ENCODE measurements around the gene SBF2.
A peak's percentile ranks its signal among the peaks of the same experiment; 100 is the strongest.

The SBF2 gene

GRCh38 chr11:10293423-10294289 is at the start of gene SBF2:
SBF2 (minus strand) TSS chr11:10294219; CDS start chr11:10294069, 150 bp downstream.
- DNase-seq, result peak; percentile 65 to 76

- no peak for DNase-seq
Measured at GRCh38 chr11:10338287-10338686, 44.3 kb upstream of the SBF2 start.

GRCh38 chr11:10333490-10333889 is 39.5 kb upstream of the SBF2 start:
- no peak for DNase-seq

DNA sequence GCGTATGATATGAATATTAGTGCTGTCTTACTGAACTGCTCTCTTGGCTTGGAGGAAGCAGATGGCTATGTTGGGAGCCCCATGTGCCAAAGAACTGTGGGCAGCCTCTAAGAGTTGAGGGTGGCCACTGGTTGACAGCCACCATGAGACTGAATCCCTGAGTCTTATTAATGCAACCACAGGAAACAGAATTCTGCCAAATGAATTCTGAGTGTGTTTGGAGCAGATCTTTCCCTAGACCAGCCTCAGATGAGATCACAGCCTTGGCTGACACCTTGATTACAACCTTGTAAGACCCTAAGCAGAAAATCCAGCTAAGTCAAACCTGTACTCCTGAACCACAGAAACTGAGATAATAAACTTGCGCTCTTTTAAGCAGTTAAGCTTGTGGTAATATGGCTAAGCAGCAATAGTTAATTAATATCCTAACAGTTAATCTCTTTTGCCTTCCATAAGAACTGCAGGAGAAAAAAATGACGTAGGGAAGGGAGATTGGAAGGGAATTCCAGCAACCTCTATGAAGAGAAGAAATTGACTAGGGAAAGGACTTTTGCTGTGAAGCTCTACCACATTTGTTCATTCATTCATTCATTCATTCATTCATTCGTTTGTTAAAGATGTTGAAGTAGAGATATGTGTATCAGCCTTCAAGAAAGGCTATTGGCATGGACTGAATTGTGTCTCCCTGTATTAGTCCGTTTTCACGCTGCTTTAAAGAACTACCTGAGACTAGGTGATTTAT is 37.7 kb upstream of the SBF2 start:
- no peak for DNase-seq

DNA sequence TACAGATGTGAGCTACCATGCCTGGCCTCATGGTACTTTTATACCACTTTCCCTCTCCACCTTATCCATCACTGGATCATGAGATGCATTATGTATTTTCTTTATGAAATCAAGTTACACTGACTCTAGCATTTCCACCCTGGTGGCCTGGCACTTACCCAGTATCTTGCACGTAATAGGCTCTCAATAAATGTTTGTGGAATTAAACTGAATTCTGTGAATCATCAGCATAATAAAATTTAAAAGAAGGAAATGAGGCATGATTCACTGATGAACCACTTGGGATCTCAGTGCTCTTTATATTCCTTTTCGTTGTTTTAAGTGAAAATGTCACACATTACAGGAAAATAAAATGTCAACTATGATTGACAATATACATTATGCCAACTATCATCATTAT is 35.9 kb upstream of the SBF2 start:
- DNase-seq, result no peak

GRCh38 chr11:10329356-10329755 is 35.3 kb upstream of the SBF2 start:
- no peak for DNase-seq

DNA sequence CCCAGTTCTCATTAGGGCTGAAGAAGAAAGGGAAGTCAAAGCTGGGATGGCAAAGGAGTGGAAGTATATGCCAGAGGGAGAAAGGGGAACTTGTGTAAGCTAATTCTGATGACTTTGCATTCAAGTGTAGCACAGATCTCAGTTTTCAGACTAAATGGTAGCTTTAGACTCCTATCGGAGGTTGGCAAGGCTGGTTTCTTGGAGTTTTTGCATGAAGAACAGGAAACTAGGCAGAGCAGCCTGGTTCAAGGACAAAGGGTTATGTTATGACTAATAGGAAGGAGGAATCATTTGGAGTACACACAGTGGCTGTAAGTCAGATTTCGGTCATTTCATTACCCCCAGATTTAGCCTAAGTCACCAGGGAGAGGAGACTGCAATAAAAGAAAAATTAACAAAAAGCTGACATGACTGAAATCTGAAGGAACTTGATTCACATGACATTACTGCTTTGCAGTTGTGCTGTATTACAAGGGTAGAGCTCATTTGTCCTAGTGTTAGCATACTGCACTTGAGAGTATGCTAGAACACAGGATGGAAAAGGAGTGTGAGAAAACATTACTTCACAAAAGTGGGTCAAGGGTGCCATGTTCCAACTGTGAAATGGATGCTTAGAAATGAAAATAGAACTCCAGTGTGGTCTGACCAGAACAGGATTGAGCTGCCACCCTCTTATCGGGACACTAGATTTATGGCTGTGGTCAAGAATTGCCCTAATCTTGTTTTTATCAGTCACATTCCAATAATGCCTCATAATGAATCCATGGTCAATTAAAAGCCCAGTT is 34.5 kb upstream of the SBF2 start:
- no peak for DNase-seq

DNA sequence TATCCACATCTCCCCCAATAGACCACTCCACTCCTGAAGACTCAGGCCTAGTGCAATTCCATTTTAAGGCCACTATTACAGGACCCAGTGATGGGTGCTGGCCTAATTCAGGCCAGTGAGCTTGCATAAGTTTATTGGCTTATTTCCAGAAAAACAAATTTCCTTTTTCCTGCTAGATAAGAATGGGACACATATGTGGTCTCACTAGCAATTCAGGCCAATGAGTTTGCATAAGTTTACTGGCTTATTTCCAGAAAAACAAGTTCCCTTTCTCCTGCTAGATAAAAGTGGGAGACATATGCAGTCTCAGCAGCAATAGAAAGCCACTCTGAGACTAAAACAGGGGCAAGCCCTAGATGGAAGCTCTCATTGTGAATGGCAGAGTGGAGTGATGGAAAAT is 33.2 kb upstream of the SBF2 start:
- no peak for DNase-seq

GRCh38 chr11:10326012-10326964 is 32.3 kb upstream of the SBF2 start:
- no peak for DNase-seq

DNA sequence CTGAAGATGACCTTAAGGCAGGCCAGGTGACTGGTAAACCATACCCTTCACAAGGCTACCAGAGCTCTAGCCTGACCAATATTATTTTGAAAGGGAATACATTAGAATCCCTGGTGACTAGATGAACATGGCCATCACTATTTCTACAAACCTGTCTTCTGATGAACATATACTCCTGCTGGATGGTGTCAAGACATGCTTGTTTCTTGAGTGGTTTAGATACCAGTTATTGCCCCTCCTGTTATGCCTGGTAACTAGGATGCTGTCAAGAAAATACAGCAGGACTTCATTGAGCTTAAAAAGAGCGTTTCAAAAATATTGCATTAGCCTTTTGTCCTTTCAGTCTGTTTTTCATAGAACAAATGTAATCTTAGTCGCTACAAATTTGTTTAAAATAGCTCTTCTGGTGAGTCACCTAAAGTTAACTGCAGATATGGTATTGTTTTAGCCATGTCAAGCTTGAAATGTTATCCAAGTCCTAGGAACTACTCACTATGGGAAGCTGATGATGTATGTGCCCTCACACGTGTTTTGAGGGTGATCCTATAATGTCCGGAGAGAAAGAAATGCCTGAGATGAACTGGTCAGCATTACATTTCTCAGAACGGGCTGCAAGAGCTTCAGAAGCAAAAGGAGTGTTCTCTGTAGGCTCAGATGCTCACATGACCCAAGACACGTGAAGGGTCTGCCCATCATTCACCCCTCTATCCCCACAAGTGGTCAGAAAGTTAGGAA is 31.4 kb upstream of the SBF2 start:
- DNase-seq, result no peak

GRCh38 chr11:10324474-10324873 is 30.5 kb upstream of the SBF2 start:
- DNase-seq, result no peak

- no peak for DNase-seq
Measured at GRCh38 chr11:10323793-10324170, 29.8 kb upstream of the SBF2 start.

GRCh38 chr11:10322830-10323792 is 29.1 kb upstream of the SBF2 start:
- DNase-seq, result peak; percentile 37 to 44

GRCh38 chr11:10322401-10322800 is 28.4 kb upstream of the SBF2 start:
- no peak for DNase-seq

DNA sequence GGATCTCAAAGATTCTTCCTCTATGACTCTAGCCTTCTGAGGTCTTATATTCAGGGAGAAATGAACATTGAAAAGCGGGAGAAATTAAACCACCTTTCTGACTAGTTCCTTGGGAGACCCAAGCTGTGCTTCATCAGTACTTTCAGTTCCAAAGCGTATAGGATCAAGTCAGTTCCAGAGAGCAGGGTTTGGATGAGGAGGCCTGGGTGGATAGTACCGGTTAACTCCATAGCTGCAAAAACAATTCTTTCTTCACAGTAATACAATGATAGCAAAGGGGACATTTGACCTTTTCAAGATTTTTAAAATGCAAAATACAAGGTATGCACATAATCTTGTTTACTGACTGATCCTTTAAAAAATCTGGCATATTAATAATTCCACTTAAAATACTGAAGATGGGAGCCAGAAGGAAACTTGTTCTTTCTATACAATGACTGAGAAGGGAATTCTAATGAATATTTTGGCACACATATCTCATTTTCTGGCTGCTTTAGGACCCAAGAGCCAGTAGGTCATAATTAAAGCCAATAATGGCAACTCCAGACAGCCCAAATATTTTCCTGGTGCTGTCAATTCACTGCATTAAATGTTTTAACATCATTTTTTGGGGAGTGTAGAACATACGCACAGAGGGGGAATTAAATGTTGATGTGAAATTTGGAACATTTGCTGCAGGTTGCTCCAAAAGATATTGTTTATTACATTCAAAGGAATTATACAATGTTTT is 26.9 kb upstream of the SBF2 start:
- no peak for DNase-seq

DNA sequence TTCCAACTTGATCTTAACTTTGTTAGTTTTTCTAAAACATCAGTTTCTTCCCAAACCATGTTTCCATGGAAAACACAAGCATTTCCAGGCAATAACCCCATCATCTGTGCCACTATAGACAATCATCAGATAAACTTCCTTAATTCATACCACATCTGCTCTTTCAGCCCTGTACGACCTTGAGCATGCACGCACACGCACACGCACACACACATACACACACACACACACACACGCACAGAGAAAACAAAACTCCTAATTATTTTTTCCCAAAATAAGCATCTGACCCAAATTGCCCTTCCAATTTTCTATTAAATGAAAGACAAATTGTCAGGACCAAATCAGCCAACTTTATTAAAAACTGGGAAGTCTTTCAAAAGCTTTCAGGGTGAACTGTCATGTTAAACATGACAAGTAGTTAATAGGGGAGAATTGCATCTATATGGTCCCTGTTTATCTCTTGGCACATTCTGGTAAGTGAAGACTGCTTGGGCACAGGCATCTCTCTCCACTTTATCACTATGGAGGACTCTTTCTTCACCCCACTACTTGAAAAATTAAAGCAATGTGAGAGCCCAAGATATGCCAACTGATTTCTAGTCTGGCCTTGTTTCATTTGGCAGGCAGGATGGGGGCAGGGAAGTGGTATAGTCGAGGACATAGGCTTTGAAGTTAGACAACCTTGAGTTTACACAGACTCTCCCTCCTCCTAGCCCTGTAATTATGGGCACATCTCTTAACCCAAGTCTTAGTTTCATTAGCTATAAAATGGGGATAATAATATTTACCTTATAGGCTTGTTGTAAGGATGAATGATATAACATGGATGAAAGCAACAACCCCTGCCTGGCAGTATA is 25.9 kb upstream of the SBF2 start:
- DNase-seq, result no peak

DNA sequence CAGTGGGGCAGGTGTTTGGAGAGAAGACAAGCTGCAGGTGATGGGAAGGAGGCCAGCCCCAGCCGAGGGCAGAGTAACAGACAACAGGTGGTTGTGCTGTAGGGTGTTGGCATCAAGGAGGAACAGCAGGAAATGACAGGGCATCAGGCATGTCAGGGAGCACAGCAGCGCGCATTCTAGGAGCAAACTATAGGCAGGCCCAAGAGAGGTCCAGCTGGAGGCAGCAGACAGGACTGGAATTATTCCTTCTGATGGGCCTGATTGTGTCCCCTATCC is 24.4 kb upstream of the SBF2 start:
- no peak for DNase-seq

GRCh38 chr11:10317776-10318526 is 23.9 kb upstream of the SBF2 start:
- no peak for DNase-seq
